ENCODE results near the gene IRAK2. TPM values are rescaled to one million over a fixed set of nuclear protein-coding genes. Genes with fewer than 3 reads are reported as not detected.

IRAK2 gene
- total and polyA plus RNA-seq, 8 donors = 0.45 to 6.2 (median 2.3) TPM; not detected in 1

- DNase-seq = no peak
- intact Hi-C loops (cut with DNase I; ENCODE audit: low total_unique reads) = no loop called here
- Histone ChIP-seq H3K9me3 (no peaks in the 10 kb centered on the region), H3K27me3 (no peaks in the 10 kb centered on the region), H3K4me3 (no peak overlapping the region), H3K27ac (no peak overlapping the region), H3K36me3 (peaks cover 0 to 43% (median 37%) of the 10 kb centered on the region in 4 donors), H3K4me1 (peaks cover 0 to 18% (median 9%) of the 10 kb centered on the region in 4 donors)
- no peak for TF ChIP-seq POLR2AphosphoS5 (IDR thresholded peaks at IDR 0.05)
- TF ChIP-seq EP300 (IDR thresholded peaks at IDR 0.05) = no peak
- no peak for TF ChIP-seq POLR2A (IDR thresholded peaks at IDR 0.05)
- WGBS, 5 donors = 88 to 92% (median 89%) methylated on average over 12 of the region's 12 CpGs
Observed at GRCh38 chr3:10177737-10178136, 13.0 kb downstream of the IRAK2 start.

GRCh38 chr3:10178892-10179291 lies 14.2 kb downstream of the IRAK2 start:
- no peaks in the 10 kb centered on the region for H3K27me3 ChIP-seq
- no peak for DNase-seq
- intact Hi-C loops (cut with DNase I; ENCODE audit: low total_unique reads) = no loop called here
- no peak overlapping the region for H3K27ac ChIP-seq
- TF ChIP-seq EP300 (IDR thresholded peaks at IDR 0.05) (no peak), POLR2A (IDR thresholded peaks at IDR 0.05) (no peak)
- peaks cover 0 to 7% (median 2%) of the 10 kb centered on the region in 4 donors for H3K4me1 ChIP-seq
- peaks cover 0 to 45% (median 38%) of the 10 kb centered on the region in 4 donors for H3K36me3 ChIP-seq
- no peak overlapping the region for H3K4me3 ChIP-seq
- H3K9me3 ChIP-seq = no peaks in the 10 kb centered on the region

GRCh38 chr3:10180289-10180688 lies 15.6 kb downstream of the IRAK2 start:
- no peaks in the 10 kb centered on the region for H3K4me1 ChIP-seq
- intact Hi-C loops (cut with DNase I; ENCODE audit: low total_unique reads) = no loop called here
- no peaks in the 10 kb centered on the region for H3K27me3 ChIP-seq
- DNase-seq = no peak
- peaks cover 0 to 51% (median 41%) of the 10 kb centered on the region in 4 donors for H3K36me3 ChIP-seq
- no peak overlapping the region for H3K27ac ChIP-seq
- H3K4me3 ChIP-seq = no peak overlapping the region
- no peaks in the 10 kb centered on the region for H3K9me3 ChIP-seq
- 83 to 100% (median 98%) methylated on average over 2 of the region's 2 CpGs for WGBS, 5 donors
- TF ChIP-seq, protein P1, sequence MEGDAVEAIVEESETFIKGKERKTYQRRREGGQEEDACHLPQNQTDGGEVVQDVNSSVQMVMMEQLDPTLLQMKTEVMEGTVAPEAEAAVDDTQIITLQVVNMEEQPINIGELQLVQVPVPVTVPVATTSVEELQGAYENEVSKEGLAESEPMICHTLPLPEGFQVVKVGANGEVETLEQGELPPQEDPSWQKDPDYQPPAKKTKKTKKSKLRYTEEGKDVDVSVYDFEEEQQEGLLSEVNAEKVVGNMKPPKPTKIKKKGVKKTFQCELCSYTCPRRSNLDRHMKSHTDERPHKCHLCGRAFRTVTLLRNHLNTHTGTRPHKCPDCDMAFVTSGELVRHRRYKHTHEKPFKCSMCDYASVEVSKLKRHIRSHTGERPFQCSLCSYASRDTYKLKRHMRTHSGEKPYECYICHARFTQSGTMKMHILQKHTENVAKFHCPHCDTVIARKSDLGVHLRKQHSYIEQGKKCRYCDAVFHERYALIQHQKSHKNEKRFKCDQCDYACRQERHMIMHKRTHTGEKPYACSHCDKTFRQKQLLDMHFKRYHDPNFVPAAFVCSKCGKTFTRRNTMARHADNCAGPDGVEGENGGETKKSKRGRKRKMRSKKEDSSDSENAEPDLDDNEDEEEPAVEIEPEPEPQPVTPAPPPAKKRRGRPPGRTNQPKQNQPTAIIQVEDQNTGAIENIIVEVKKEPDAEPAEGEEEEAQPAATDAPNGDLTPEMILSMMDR (IDR thresholded peaks at IDR 0.05) = no peak

DNA sequence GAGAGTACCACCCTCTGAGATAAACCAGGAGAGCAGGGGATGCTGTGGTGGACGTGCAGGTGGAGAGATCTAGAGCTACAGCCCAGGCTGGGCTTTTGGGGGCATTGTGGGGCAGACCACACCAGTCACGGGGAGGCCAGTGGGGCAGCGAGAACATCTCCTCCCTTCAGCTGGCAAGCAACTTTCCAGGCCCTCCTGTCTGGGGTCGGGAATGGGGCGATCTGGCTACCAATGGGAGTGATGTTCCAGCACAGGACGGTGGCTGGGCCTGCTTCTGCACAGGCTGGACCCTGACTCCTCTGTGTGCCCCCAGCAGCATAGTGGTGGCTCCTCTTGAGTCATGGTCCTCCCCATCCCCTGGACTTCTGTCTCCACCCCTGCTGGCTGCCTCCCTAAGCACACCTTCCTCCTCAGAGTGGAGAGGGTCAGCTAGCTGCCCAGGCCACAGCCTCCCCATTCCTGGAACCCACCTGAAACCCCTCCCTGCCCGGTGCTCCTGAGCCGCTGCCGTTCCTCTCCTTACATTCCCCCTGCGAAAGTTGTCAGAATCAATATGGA lies 16.1 kb downstream of the IRAK2 start:
- intact Hi-C loops (cut with DNase I; ENCODE audit: low total_unique reads) = no loop called here

DNA sequence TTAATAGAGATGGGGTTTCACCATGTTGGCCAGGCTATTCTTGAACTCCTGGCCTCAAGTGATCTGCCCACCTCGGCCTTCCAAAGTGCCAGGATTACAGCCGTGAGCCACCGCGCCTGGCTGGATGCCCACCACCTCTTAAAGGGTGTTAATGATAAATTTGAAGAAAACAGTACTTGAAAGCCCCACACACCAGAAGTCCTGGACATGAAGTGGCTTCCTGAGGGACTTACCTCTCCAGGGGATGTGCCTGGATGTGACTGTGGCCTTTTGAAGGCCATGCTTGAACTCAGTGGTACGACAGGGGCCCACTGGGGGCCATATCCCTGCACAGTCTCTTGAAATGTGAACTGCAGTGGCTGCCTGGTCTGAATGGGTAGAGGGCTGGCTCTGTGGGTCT lies 18.2 kb downstream of the IRAK2 start:
- Histone ChIP-seq H3K9me3 (no peaks in the 10 kb centered on the region), H3K27ac (no peak overlapping the region), H3K4me1 (peaks cover 8 to 25% (median 17%) of the 10 kb centered on the region in 4 donors), H3K27me3 (no peaks in the 10 kb centered on the region), H3K36me3 (peaks cover 0 to 41% (median 33%) of the 10 kb centered on the region in 4 donors), H3K4me3 (no peak overlapping the region)
- TF ChIP-seq, protein P1 (IDR thresholded peaks at IDR 0.05) = no peak
- TF ChIP-seq EP300 (IDR thresholded peaks at IDR 0.05) (no peak), POLR2A (IDR thresholded peaks at IDR 0.05) (no peak), POLR2AphosphoS5 (IDR thresholded peaks at IDR 0.05) (no peak)
- intact Hi-C loops (cut with DNase I; ENCODE audit: low total_unique reads) = no loop called here
- DNase-seq = no peak
- WGBS, 5 donors = 90 to 91% (median 91%) methylated on average over 5 of the region's 5 CpGs

More for the DNA sequence above, 16.1 kb downstream of the IRAK2 start:
- H3K4me3 ChIP-seq = no peak overlapping the region
- H3K27ac ChIP-seq = no peak overlapping the region
- WGBS, 5 donors = 85 to 88% (median 85%) methylated on average over 10 of the region's 10 CpGs
- peaks cover 0 to 4% (median 3%) of the 10 kb centered on the region in 4 donors for H3K4me1 ChIP-seq
- peaks cover 0 to 51% (median 41%) of the 10 kb centered on the region in 4 donors for H3K36me3 ChIP-seq
- TF ChIP-seq EP300 (IDR thresholded peaks at IDR 0.05) = no peak
- no peak for TF ChIP-seq POLR2AphosphoS5 (IDR thresholded peaks at IDR 0.05)
- TF ChIP-seq, protein P1 (IDR thresholded peaks at IDR 0.05) = no peak
- no peak for TF ChIP-seq POLR2A (IDR thresholded peaks at IDR 0.05)
- H3K27me3 ChIP-seq = no peaks in the 10 kb centered on the region
- no peaks in the 10 kb centered on the region for H3K9me3 ChIP-seq
- DNase-seq = no peak

Measured in stomach (tissue), 9 donors.